B cell (primary cell): ENCODE measurements around the gene SLC39A13.

Source experiments
- EZH2 ChIP-seq: IDR thresholded peaks from 2 replicates; pipeline ENCODE4 v1.6.1; 2012; ENCODE audit warnings: borderline replicate concordance, low read depth, mild to moderate bottlenecking, moderate library complexity, low read length; ENCODE audit not compliant: insufficient read depth, poor library complexity, severe bottlenecking
- TF ChIP-seq, protein P1 (sequence below): fragments of 200-600 bp; IDR thresholded peaks from one replicate; pipeline ENCODE4 v1.8.0; 2022; ENCODE audit warnings: antibody characterized with exemption, mild to moderate bottlenecking

DNA sequence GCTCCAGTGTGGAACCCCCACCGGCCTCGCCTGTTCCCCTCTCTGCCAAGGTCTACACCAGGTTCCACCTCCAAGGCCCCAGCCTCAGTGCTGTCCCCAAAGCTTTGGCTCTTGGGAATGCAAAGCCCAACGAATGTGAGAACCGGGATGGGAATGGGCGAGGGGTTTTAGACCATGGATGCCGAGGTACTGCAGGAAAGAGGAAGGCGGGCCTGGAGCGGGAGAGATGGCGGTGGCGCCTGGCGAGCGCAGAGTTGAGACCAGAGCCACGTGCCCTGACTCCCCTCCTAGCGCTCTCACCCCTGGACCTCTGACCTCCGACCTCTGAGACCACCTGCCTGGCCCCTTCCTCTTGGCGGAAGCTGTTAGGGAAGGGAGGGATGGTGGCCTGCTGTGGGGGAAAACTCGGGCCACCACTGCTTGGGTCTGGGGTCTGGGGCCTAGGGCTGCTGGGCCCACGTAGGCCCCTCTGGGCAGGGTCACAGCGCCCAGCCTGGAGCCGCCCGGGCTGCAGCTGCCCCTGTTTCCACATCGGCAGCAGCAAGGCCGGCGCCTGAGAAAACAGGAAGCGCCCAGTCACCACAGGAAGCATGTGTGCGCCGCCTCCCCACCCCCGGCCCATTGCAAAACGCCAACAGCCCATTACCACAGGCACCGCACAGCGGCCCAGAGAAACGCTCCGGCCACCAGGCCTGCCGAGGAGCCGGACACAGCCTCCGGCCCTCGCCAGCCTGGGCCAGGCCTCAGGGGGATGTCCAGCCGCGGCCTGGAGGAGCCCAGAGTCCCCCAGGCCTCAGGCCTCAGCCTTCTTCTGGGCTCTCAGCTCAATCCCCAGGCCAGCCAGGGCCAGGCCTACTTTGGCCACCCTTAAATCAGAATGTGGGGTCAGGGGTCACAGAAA is 13.8 kb upstream of the SLC39A13 start:
- TF ChIP-seq EZH2: no peak
- TF ChIP-seq, protein P1, sequence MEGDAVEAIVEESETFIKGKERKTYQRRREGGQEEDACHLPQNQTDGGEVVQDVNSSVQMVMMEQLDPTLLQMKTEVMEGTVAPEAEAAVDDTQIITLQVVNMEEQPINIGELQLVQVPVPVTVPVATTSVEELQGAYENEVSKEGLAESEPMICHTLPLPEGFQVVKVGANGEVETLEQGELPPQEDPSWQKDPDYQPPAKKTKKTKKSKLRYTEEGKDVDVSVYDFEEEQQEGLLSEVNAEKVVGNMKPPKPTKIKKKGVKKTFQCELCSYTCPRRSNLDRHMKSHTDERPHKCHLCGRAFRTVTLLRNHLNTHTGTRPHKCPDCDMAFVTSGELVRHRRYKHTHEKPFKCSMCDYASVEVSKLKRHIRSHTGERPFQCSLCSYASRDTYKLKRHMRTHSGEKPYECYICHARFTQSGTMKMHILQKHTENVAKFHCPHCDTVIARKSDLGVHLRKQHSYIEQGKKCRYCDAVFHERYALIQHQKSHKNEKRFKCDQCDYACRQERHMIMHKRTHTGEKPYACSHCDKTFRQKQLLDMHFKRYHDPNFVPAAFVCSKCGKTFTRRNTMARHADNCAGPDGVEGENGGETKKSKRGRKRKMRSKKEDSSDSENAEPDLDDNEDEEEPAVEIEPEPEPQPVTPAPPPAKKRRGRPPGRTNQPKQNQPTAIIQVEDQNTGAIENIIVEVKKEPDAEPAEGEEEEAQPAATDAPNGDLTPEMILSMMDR: no peak
